DMS153 (cell line): ENCODE data around the gene WDR49.
"Not testable (repeated sequence)": the region's sequence is repeated elsewhere in the genome, so short reads cannot be mapped to it uniquely, and the experiment has no call there.

Experiments used
- DNase-seq: peaks from one replicate; lab custom pipeline; 2025; lab: John Stamatoyannopoulos, UW

Gene WDR49

DNA sequence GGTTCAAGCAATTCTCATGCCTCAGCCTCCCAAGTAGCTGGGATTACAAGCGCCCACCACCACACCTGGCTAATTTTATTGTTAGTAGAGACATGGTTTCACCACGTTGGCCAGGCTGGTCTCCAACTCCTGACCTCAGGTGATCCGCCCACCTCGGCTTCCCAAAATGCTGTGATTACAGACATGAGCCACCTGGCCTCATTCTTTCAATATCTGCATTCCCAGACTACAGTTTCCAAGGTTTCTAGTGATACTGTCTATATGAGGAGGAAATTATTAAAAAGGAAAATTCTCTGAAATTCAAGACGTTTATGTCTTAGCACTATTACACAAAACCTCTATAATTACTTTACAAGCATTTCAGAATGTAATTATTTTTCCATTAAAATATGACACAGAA lies 39.5 kb downstream of the WDR49 start:
- not testable (repeated sequence) for DNase-seq

GRCh38 chr3:167611718-167612117 lies 42.0 kb downstream of the WDR49 start:
- DNase-seq = no peak

- DNase-seq = no peak
Measured at GRCh38 chr3:167609156-167609555, 44.6 kb downstream of the WDR49 start.

GRCh38 chr3:167606836-167607235 lies 46.9 kb downstream of the WDR49 start:
- no peak for DNase-seq

- DNase-seq = no peak
Measured at GRCh38 chr3:167605871-167606270, 47.9 kb downstream of the WDR49 start.

DNA sequence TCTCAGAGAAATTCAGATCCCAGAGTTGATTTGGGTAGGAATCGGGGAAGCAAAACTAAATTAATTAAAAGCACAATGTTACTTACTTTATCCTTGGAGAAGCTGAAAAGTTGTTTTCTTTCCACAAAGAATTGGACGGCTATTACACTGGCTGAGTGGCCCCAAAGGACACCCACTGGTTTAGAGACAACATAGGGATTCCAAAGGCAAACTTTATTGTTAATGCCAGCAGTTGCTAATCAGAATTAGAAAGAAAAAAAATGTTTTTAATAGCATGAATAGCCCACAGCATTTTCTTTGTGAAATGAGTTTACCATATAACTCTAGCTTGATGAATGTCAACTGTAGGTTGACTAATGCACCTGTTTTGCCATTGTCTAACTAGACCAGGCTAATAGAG lies 51.7 kb downstream of the WDR49 start:
- no peak for DNase-seq

GRCh38 chr3:167587651-167588050 lies 66.1 kb downstream of the WDR49 start:
- DNase-seq = no peak

DNA sequence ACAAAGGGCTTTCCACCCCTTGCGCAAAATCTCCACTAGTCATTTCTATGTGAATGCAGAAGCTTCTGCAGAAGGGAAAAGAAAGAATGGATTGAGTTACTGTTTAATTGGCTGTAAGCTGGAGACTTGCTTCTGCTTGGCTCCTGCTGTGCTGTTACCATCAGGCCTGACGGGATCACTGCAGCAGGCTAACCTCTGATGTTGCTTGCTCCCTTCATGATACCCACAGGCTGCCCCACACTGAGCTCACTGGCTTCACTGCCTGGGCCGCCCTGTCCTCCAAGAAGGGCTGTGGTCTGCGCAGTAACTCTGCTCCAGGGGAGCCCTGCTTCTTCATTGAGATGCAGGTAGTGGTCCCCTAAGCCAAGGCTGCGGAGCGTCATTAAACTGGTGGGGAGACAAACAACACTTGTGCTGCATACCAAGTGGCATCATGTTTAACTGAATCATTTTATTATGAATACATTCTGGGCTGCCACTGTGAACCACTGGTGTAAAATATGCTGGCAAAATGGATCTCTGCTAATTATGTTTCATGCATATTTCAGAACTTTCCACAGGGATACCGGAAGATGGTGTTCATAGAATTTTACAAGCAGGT lies 78.6 kb downstream of the WDR49 start:
- no peak for DNase-seq

DNA sequence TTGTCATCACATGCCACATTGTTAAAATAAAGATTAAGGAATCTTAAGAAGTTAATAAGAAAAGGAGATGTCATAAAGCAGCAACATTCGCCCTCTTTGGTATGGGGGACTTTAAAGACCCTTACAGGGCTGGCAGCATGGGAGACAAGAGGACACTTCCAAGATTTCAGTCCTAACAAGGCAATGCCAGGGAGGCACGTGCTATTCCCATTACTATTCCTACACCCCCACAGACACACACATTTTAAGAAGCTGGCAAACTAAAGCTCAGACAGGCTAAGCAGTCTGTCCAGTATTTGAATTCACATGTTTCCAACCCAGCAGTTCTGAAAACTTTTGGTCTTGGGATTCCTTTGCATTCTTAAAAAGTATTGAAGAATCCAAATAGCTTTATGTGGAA lies 80.8 kb downstream of the WDR49 start:
- DNase-seq = no peak

DNA sequence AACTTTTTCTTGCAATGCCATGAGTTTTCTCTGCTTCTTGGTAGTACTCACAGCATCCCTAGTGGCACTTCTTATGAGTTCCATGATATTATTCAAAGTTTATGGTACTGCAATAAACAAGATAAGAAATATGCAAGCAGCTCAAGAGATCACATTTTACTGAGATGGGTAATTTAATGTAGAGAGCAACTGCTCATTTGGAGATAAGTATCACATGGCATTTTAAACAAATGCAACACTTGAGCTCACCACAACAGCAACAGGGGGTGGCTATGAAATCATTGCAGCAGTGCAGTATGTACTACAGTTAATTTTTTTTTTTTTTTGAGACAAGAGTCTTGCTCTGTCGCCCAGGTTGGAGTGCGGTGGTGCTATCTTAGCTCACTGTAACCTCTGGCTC lies 85.1 kb downstream of the WDR49 start:
- no peak for DNase-seq

GRCh38 chr3:167565489-167565888 lies 88.3 kb downstream of the WDR49 start:
- DNase-seq = no peak

DNA sequence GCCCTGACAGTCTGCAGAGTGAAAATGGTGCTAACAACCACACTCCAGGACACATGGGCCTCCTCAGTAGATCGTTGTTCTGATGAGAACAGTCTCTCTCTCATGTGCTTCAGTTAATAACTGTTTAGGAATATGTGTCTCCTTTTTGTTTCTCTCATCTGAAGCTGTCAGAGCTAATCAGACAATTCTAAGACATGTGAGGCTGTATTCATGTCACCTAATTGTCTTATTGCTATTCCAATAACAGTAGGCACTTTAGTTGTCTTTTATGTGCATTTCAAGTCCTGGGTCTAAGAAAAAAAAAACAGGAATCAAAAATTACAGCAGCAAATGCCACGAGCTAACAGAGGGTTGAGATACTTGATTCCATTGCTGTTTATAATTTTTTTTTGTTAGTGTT lies 89.1 kb downstream of the WDR49 start:
- DNase-seq = no peak

DNA sequence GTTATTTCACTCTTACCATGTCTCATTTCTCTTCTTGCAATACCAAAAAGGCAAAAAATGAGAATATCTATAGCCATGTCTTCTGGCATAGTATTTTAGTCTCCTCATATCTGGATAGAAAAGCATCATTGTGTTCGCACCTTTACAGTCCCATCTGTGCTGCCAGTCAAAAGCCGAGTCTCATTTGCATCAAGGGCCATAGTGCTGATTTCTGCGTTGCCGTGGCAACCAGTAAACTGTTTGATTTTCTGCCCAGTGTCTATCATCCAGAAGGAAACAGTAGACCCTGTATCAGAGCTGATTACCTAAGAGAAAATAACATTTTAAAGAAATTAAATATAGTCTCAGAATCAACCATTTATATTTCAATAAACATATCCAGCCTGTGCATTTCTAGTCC lies 93.8 kb downstream of the WDR49 start:
- DNase-seq = peak; percentile 12

GRCh38 chr3:167554898-167555297 lies 98.8 kb downstream of the WDR49 start:
- no peak for DNase-seq

DNA sequence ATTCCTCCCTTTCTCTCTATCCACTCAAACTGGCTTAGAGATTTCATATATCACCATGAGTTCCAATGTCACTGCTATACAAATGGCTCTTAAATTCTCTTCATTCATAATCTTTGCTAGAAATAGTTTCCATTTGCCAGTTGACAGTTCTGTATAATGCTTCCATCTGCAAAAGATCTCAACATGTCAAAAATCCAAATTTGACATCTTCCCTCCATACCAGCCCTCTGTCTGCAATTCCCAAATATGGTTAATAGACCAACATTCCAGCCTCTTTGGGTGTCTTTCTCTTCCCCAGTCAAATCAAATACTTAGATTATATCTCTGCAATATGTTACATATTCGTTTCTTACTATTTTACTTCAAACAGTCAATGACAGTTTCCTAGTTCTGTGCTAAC lies 115.7 kb downstream of the WDR49 start:
- DNase-seq = no peak

GRCh38 chr3:167521006-167521355 lies 132.8 kb downstream of the WDR49 start:
- DNase-seq = no peak

GRCh38 chr3:167520266-167521005 lies 133.3 kb downstream of the WDR49 start:
- DNase-seq = no peak

GRCh38 chr3:167507954-167508353 lies 145.8 kb downstream of the WDR49 start:
- DNase-seq = no peak

DNA sequence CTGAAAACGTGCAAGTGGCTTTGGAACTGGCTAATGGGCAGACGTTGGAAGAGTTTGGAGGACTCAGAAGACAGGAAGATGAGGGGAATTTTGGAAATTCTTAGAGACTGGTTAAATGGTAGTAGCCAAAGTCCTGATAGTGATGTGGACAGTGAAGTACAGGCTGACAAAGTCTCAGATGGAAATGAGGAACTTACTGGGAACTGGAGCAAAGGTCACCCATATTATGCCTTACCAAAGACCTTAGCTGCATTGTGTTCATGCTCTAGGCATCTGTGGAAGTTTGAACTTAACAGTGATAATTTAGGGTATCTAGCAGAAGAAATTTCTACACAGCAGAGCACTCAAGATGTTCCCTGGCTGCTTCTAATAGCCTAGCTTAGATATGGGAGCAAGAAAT lies 151.3 kb downstream of the WDR49 start:
- no peak for DNase-seq

- DNase-seq = no peak
Measured at GRCh38 chr3:167501941-167502340, 151.8 kb downstream of the WDR49 start.

GRCh38 chr3:167497903-167498302 lies 155.8 kb downstream of the WDR49 start:
- DNase-seq = no peak

DNA sequence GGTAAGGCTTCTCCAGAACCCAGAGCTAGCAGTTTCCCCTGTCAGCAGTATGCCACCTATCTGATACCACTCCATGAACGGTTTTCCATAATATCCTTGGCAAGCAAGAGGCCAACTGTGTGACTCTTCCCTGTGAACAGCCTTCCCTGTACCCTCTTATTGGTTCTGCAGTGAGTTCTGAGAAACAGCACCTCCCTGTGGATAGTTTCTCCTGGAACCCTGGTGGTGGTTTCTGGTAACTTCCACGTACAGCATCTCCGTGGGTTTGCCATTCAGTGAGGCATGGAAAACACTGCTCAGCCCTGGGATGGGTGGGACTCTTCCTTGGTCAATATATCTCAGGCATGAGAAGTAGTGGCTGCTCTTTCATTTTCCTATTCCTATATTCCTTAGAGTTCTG lies 160.5 kb downstream of the WDR49 start:
- DNase-seq = no peak

GRCh38 chr3:167491621-167492020 lies 162.1 kb downstream of the WDR49 start:
- no peak for DNase-seq

DNA sequence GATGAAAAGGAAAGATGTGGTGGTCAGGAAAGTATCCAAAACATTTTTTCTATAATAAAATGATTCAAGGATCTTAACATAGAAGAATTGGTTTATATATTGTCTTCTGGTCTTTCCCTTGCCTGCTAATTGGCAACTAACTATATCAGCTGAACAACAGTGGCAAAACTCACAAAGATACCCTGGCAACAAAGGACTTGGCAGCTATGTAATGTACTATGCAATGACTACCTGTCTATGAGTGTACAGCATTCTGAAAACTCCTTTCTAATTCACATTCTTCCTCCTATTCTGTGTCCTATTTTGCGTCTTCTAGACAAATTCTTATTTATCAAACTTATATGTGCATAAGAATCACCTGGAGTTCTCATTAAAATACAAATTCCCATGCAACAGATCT lies 164.2 kb downstream of the WDR49 start:
- no peak for DNase-seq
